ENCODE measurements around the gene OMP.

OMP gene

GRCh38 chr11:77119531-77119936 is 16.9 kb downstream of the OMP start:
- FAIRE-seq (no peak), DNase-seq (ENCODE audit: insufficient read length, low spot score) (no peak)
- no peak for TF ChIP-seq CTCF (IDR thresholded peaks at IDR 0.05; ENCODE audit: insufficient read depth, missing control alignments)

GRCh38 chr11:77120571-77120970 is 17.9 kb downstream of the OMP start:
- no peak for DNase-seq (ENCODE audit: insufficient read length, low spot score)
- TF ChIP-seq CTCF (IDR thresholded peaks at IDR 0.05; ENCODE audit: insufficient read depth, missing control alignments): no peak
- no peak for FAIRE-seq

- TF ChIP-seq CTCF (IDR thresholded peaks at IDR 0.05; ENCODE audit: insufficient read depth, missing control alignments): no peak
- no peak for FAIRE-seq
- no peak for DNase-seq (ENCODE audit: insufficient read length, low spot score)
These were observed 18.5 kb downstream of the OMP start for GRCh38 chr11:77121096-77121640.

- no peak for DNase-seq (ENCODE audit: insufficient read length, low spot score)
- FAIRE-seq: no peak
- TF ChIP-seq CTCF (IDR thresholded peaks at IDR 0.05; ENCODE audit: insufficient read depth, missing control alignments): no peak
These were observed 19.4 kb downstream of the OMP start for GRCh38 chr11:77121876-77122575.

GRCh38 chr11:77122576-77123212 is 20.1 kb downstream of the OMP start:
- TF ChIP-seq CTCF (IDR thresholded peaks at IDR 0.05; ENCODE audit: insufficient read depth, missing control alignments): no peak
- FAIRE-seq (no peak), DNase-seq (ENCODE audit: insufficient read length, low spot score) (no peak)

GRCh38 chr11:77123591-77123990 is 21.0 kb downstream of the OMP start:
- no peak for TF ChIP-seq CTCF (IDR thresholded peaks at IDR 0.05; ENCODE audit: insufficient read depth, missing control alignments)
- DNase-seq (ENCODE audit: insufficient read length, low spot score) (no peak), FAIRE-seq (no peak)

GRCh38 chr11:77124041-77124440 is 21.4 kb downstream of the OMP start:
- DNase-seq (ENCODE audit: insufficient read length, low spot score): no peak
- no peak for FAIRE-seq
- TF ChIP-seq CTCF (IDR thresholded peaks at IDR 0.05; ENCODE audit: insufficient read depth, missing control alignments): no peak

Data from D721Med (cell line).